ELR (cell line): ENCODE data around the gene LMNTD1.
"Not testable (repeated sequence)": the region's sequence is repeated elsewhere in the genome, so short reads cannot be mapped to it uniquely, and the experiment has no call there.

Experiments used
- DNase-seq: peaks from one replicate; pipeline ENCODE4 v3.0.0-alpha.2; 2015; ENCODE audit warnings: low read depth

Gene LMNTD1, protein sequence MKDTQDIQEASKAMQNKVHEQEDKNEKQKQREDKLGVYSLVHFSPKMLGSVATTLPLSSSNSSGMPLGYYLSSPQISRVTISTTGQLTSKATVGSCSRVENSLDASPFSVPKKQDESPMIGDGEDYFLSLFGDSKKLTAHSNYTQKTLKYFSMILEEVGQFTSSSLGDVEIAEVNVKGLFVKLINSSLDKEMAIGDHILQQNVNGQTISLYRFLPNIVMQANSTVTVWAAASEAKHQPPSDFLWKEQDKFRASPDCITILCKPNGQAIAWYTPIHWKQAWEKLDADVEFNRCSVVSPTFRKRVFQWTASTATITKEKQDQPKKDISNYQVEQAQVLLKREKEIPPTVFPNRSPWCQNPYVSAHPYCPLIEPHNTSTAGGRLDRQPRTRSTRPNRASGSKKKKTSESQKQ

DNA sequence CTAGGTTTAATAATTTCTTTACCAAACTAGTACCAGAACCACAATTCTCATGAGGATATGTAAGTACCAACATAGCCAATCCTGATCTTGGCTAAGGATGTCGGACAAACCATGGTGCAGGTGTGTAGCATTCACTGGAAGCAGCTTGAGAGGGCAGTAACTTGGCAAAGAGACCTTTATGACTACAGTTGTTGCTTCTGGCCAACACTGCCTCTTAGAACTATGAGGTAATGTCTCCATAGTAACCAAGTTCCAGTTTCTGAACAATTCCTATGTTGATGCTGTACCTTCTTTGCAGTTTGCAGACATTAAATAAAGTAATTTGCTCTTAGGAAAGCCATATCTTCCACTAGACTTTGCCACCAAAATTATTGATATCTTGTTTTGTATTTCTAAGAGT, at the start of gene LMNTD1:
Gene LMNTD1, minus strand, starts transcription at position 186 of the 400 bp plus-strand sequence. CDS start 324 bp downstream, outside the sequence.
- peak; percentile 16 for DNase-seq

DNA sequence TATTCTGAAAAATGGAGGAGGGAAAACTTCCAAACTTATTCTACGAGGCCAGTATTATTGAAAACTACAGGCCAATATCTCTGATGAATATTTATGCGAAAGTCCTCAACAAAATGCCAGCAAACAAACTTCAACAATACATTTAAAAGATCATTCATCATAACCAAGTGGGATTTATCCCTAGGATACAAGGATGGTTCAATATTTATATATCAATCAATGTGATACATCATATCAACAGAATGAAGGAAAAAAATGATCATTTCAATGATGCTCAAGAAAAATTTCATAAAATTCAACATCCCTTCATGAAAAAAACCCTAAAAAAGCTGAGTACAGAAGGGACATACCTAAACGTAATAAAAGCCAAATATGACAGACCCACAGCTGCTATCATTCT, 45.9 kb upstream of the LMNTD1 start:
- DNase-seq = no peak

DNA sequence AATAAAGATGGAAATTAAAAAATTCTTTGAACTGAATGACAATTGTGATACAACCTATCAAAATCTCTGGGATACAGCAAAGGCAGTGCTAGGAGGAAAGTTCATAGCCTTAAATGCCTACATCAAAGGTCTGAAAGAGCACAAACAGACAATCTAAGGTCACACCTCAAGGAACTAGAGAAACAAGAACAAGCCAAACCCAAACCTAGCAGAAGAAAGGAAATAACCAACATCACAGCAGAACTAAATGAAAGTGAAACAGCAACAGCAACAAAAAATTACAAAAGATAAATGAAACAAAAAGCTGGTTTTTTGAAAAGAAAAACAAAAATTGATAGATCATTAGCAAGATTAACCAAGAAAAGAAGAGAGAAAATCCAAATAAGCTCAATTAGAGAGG, 42.4 kb upstream of the LMNTD1 start:
- DNase-seq = not testable (repeated sequence)

DNA sequence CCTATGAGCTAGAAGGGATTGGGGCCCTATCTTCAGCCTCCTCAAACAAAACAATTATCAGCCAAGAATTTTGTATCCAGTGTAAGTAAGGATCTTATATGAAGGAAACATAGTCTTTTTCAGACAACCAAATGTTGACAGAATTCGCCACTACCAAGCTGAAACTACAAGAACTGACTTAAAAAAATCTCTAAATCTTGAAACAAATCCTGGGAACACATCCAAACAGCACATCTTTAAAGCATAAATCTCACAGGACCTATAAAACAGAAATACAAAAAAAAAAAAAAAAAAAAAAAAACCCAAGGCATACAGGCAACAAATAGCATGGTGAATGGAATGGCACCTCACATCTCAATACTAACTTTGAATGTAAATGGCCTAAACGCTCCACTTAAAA, 41.3 kb upstream of the LMNTD1 start:
- no peak for DNase-seq

DNA sequence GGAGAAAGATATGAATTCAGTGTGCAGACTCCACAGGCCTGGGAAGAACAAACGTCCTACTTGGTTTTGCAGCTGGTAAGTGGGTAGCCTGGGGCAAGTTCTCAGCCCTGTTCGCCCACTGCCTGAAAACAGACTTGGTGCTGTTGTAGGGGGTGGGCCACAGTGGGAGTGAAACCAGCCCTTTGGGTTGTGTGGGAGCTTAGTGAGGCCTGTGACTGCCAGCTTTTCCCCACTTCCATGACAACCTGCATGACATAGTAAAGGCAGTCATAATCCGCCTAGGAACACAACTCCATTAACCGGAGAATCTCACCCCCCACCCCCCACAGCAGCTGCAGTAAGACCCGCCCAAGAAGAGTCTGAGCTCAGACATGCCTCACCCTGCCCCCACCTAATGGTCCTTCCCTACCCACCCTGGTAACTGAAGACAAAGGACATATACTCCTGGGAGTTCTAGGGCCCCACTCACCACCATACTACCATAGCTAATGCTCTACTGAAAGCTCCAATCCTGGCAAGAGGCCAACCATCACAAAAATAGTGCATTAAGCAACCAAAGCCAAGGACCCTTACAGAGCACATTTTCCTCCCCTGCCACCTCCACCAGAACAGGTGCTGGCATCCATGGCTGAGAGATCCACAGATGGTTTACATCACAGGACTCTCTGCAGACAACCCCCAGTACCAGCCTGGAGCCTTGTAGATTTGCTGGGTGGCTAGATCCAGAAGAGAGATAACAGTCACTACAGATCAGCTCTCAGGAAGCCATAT, 39.8 kb upstream of the LMNTD1 start:
- no peak for DNase-seq

DNA sequence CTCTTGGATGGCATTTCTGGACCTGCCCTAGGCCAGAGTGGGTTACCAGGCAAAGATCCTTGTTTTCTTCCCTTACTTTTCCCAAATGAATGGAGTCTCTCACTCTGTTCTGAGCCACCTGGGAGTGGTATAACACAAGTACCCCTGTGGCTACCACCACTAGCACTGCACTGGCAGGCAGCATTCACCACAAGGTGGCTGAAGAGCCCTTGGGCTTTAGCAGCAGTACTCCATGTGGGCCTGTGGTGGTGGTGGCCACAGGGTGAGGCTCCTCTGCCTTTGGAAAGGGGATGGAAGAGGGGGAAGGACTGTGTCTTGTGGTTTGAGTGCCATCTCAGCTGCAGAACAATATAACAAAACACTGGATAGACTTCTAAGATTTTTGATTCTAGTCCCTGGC, 38.1 kb upstream of the LMNTD1 start:
- DNase-seq = peak; percentile 15

DNA sequence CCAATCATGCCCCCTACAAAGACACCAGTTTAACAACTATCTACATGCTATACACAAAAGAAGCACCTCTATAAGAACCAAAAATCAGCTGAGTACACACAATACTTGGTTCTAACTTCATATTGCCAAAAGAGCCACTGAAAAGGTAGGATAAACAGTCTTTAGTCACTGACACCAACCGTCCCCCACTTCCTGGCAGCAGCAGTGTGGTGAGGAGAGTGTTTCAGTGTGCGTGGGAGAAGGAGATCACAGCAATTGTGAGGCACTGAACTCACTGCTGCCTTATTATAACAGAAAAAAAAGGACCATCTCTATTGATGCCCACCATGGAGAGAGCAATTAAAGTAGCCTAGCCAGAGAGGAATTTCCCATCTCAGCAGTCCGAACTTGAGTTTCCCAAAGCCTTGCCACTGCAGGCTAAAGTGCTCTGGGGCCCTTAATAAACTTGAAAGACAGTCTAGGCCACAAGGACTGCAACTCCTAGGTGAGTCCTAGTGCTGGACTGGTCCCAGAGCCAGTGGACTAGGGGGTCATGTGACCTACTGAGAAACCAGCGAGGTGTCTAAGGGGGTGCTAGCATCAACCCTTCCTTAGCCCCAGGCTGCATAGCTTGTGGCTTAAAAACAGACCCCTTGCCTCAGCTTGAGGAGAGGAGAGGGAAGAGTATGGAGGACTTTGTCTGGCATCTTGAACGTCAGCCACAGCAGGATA, 37.1 kb upstream of the LMNTD1 start:
- no peak for DNase-seq

DNA sequence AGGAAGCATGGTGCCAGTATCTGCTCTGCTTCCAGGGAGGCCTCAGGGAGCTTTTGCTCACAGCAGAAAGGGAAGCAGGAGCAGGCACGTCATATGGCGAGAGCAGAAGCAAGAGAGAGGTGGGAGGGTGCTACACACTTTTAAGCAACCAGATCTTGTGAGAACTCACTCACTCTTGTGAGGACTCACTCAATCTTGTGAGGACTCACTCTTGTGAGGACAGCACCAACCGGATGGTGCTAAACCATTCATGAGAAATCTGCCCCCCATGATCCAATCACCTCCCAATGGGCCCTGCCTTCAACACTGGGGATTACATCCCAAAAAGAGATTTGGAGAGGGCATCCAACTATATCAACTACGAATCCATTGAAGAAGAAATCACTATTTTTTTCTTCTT, 34.3 kb upstream of the LMNTD1 start:
- no peak for DNase-seq

DNA sequence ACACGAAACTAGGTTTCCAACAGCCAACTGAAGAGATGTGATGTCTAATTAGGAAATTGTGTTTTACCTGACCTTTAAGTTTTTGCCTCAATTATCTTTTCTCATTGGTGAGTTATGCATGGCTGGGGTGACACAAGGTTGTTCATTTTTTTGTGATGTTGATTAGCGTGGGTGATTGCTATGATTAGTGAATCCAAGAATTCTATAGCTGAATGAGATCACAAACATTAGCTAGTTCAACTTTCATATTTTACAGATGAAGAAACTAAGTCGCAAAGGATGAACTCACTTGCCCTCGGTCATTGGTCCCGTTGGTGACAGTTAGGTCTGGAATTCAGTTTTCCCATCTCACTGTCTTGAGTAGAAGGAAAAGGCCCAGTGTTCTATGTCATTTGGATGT, 32.6 kb upstream of the LMNTD1 start:
- no peak for DNase-seq

DNA sequence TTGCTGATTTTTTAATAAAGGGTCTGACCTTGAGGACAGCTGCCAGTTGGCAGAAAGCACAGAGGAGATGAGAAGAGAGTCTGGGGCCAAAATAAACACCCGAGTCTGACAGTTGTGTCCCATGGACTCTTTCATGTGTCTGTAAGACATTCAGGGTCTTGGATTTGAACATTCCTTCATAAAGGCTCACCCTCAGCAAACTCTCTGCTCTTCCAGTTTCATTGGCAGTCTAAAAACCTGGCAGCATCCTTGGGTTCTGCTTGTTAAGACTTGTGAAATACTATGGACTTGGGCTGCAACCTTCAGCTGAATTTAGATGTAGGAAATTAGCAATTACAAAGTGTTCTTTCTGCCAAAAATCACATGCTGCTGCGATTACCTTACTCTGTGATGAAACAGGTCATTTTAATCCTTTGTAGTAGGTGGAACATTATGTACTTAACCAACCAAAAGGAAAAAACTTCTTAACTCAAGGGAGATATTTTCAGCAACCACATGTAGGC, 32.0 kb upstream of the LMNTD1 start:
- no peak for DNase-seq

DNA sequence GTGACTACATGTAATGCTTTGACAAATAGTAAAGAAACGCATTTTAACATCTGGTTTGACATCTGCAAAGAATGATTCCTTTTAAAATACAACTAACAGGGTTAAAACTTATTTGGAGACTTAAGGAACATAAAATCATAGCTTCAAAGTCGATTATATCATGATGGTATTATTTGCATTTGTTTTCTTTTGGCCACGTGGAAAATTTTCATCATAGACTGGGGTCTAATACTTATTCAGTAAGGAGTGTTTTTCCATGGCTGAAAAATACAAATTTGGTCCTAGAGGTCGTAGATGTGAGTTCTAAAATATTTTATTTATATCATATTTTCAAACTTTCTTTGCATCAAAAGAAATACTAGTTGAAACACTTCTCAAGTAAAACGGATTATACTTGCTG, 31.5 kb upstream of the LMNTD1 start:
- DNase-seq = no peak

DNA sequence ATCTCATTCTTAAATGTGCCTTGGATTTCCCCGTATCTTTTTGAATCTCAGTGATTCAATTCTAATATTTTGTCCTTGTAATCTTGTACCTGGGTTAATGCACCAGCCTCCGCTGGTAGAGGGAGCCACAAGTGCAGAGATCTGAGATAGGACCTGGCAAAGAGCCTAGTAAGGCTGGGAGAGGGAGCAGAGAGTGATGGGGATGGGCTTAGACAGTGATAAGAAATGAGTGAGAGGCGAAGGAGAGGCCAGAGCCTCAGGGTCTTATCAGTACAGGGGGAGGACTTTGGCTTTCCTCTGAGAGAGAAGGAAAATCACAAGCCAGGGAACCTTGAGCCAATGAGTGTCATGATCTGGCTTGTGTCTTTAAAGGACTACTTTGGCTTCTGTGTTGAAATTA, 30.5 kb upstream of the LMNTD1 start:
- DNase-seq = no peak

DNA sequence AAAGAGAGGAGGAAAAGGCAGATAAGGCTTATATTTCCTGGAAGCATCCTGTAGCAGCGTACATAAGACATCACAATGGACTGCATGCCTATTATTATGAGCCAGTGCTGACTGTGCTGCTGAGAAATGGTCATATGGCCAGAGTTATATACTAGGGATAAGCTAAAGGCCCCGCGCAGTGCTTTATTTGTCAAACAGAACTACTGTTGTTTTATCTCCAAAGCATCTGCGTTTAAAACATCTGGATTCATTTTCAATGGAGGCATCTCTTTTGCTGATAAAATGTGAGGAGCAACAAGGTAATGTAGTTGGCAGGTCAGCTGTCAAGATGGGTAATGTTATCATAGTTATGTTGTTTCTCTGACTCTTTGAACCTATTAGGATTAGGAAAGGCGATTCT, 28.0 kb upstream of the LMNTD1 start:
- no peak for DNase-seq

DNA sequence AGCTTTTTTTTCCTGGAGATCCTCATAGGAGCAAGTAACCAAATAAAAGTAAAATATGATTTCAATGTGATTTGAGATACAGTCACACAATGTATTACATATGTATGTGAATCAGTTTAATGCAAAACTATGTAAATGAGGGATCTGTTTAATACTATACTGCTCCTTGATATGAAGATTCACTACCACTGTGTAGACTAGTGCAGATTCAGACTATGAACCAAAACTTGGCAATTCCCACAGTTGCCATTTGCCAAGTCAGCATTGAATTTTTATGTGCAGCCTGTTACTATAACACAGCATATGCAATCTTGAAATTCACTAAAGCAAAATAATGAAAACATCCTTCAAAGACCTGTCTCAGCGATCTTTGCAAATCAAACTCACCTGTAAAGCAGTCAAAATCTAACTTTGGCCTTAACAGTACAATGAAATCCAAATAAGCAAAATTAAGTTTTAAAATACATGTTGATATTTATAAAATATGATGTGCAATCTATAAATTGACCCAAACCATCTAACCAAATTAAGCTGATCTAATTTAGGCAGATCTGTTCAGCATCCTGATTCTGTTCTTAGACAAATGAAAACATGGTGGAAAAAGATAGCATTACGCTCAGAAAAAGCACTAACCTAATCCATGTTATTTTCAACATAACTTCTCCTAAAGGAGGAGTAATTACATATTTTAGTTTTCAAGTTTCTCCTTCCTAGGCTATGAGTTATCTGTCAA, 25.5 kb upstream of the LMNTD1 start:
- no peak for DNase-seq

DNA sequence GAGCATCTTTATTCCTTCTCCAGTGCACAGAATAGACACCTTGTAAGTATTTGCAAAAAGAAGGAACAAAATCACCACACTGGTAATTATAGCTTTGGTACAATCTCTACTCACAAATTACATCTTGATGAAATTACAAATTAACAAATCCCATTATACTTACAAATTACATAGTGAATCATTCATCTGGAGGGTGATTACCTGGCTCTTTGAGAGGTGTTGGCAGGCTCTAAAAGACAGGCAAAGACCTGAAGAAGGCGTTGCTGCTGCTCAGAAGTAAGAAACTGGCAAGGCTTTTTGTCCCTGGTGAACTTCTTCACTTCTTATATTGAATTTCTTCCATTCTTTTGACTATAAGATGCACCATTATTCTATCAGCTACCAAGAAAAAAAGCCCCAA, 21.7 kb upstream of the LMNTD1 start:
- DNase-seq = no peak

DNA sequence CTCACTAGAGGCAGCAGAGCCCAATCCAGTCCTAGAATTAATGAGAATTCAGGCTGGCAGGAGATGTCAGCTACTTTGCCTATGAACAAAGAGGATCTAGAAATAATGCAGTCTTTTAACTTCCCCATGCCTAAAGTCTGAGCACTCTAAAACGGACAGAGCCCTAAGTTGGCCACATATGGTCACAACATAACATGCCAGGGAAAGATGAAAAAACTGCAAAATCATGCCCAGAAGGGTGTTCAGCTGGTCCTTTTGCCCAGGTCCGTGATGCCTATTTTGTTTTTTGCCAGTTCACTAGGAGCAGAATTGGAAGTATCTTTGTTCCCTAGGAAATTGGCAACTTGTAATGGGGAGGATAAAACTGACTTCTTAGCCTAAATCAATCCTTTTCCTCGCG, 20.3 kb upstream of the LMNTD1 start:
- no peak for DNase-seq

DNA sequence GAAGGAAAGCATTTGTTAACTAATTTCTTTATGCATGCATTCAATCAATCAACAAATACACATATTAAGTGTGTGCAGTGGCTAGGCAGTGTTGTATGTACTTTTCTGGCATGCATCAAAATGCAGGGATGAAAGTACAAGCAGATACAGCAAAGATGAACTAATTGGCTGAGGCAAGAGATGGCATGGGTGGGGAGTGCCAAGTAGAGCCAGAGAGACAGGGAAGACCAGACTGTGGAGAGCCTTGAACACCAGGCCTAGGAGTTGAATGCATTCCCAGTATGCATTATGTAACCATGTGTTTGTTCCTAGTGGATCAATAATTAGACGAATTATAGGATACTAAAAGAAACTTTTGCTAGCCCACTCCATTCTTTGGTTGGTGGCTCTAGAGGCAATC, 17.3 kb upstream of the LMNTD1 start:
- DNase-seq = no peak

DNA sequence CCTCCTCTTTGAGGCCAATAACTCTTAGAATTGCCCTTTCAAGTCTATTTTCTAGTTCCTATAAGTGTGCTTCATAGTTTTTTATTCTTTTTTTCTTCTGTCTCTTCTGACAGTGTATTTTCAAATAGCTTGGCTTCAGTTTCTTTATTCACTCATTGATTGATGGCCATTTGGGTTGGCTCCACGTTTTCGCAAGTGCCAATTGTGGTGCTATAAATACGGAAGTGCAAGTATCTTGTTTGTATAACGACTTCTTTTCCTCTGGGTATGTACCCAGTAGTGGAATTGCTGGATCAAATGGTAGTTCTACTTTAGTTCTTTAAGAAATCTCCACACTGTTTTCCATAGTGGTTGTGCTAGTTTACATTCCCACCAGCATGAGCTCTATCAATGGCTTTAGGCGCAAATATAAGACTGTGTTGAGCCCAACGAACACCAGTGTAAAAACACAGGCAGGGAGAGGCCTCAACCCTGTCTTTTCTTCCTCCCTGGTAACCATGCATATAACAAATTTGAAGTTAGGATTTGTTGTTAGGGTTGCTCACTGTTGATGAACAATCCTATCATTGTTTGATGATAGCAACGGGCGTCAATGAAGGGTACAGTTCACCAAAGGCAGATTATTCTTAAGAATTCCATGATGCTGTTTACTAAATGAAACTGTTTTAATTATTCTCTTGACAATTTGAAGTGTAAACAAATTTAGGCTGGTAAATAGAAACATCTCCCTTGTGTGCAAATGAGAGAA, 13.3 kb upstream of the LMNTD1 start:
- no peak for DNase-seq

DNA sequence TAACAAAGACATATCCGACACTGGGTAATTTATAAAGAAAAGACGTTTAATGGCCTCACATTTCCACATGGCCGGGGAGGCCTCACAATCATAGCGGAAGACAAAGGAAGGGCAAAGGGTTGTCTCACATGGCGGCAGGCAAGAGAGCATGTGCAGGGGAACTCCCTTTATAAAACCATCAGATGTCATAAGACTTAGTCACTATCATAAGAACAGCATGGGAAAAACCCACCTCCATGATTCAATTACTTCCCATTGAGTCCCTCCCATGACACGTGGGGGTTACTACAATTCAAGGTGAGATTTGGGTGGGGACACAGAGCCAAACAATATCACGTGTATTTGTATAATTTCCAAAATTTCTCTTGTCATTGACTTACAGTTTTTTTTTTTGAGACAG, 5.5 kb upstream of the LMNTD1 start:
- DNase-seq = peak; percentile 59

DNA sequence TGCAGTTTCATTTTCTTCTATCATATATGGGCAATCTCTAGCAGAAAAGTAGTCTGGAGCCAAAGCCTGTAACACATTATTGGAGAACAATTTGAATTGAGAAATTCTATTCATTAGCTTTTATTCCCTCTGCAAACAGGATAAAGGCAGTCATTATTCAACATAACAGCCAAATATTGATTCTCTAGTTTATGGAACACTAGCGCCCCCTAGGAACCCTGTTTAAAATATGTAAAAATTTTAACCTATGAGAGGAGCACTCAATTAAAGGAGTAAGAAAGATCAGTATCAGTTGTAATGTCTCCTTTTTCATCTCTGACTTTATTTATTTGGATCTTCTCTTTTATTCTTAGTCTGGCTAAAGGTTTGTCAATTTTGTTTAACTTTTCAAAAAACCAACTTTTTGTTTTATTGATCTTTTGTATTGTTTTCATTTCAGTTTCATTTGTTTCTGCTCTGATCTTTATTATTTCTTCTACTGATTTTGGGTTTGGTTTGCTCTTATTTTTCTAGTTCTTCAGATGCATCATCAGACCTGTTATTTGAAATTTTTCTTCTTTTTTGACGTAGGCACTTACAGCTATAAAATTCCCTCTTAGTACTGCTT, 4.8 kb upstream of the LMNTD1 start:
- peak; percentile 85 for DNase-seq

DNA sequence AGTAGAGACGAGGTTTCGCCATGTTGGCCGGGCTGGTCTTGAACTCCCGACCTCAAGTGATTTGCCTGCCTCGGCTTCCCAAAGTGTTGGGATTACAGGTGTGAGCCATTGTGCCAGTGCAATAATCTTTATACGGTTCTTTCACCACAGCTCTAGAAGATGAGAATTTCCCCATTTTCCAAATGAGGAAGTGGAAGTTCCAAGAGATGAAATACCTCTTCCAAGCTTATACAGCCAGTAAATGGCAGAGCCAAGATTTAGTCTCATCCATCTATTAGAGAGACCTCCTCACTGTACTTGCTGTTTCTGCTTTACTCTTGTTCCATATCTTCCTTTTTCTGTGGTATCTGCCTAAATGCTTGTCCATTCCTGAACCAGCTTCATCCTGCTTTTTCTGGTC, 3.1 kb upstream of the LMNTD1 start:
- DNase-seq = no peak
